HL-60 (cell line): Measurements from ENCODE around the gene MED10.

Experiments
- CTCF ChIP-seq: IDR thresholded peaks from one replicate; pipeline ENCODE4 v1.5.1; 2011; ENCODE audit warnings: low read length, control low read depth, inconsistent platforms; ENCODE audit not compliant: insufficient read depth
- GABPA ChIP-seq: IDR thresholded peaks from 2 replicates; pipeline ENCODE4 v1.6.1; 2012; ENCODE audit warnings: low read depth
- POLR2AphosphoS5 ChIP-seq: IDR thresholded peaks from 2 replicates; pipeline ENCODE4 v1.6.1; 2012; ENCODE audit warnings: low read depth
- REST ChIP-seq: IDR thresholded peaks from 2 replicates; pipeline ENCODE4 v1.6.1; 2012; ENCODE audit warnings: low read depth; ENCODE audit not compliant: insufficient replicate concordance
- SPI1 ChIP-seq: IDR thresholded peaks from 2 replicates; pipeline ENCODE4 v1.6.1; 2012; ENCODE audit warnings: low read depth, mild to moderate bottlenecking, borderline replicate concordance

GRCh38 chr5:6408260-6408596 is 29.9 kb upstream of the MED10 start:
- TF ChIP-seq CTCF (no peak), POLR2AphosphoS5 (no peak), REST (no peak), SPI1 (no peak), GABPA (no peak)
